IgD-negative memory B cell (primary cell): Measurements from ENCODE around the gene HIC1. TPM values are rescaled to one million over a fixed set of nuclear protein-coding genes. Genes with fewer than 3 reads are reported as not detected.
A peak's percentile ranks its signal among the peaks of the same experiment; 100 is the strongest.

Source experiments
- H3K27ac Mint-ChIP-seq, 3 donors: one replicate each; pipeline ENCODE4 v1.8.0; 2020 to 2022; ENCODE audit warnings: mild to moderate bottlenecking in 3 of 3, mixed read lengths in 3 of 3, moderate library complexity in 1 of 3
- H3K27me3 Mint-ChIP-seq: one replicate; pipeline ENCODE4 v1.8.0; 2021; ENCODE audit warnings: mixed read lengths
- H3K36me3 Mint-ChIP-seq: one replicate; pipeline ENCODE4 v1.8.0; 2020; ENCODE audit warnings: mild to moderate bottlenecking, mixed read lengths
- H3K4me1 Mint-ChIP-seq, 3 donors: one replicate each; pipeline ENCODE4 v1.8.0; 2020 to 2022; ENCODE audit warnings: mixed read lengths in 3 of 3, mild to moderate bottlenecking in 1 of 3
- H3K4me3 Mint-ChIP-seq, 4 donors: one replicate each; pipeline ENCODE4 v1.8.0; 2020 to 2022; ENCODE audit warnings: mild to moderate bottlenecking in 4 of 4, mixed read lengths in 4 of 4, moderate library complexity in 3 of 4
- H3K9me3 Mint-ChIP-seq, 3 donors: one replicate each; pipeline ENCODE4 v1.8.0; 2020 to 2021; ENCODE audit warnings: mixed read lengths in 3 of 3, mild to moderate bottlenecking in 1 of 3
- polyA plus RNA-seq: library from polyadenylated mRNA; unstranded; fragments of 300-500 nt; fragmentation: Illumina TruSeq; gene quantifications from one replicate; pipeline ENCODE4 v1.2.3, GENCODE V29; 2021

HIC1 gene
- polyA plus RNA-seq, 1 donor from 2014 or later, result 0.88 TPM

- Mint-ChIP-seq H3K27ac (no peak overlapping the region), H3K4me1 (peaks cover 0 to 13% (median 1%) of the 10 kb centered on the region in 3 donors), H3K9me3 (no peaks in the 10 kb centered on the region), H3K27me3 (no peaks in the 10 kb centered on the region), H3K4me3 (no peak overlapping the region), H3K36me3 (no peaks in the 10 kb centered on the region)
Measured at GRCh38 chr17:2095536-2095910, 40.6 kb downstream of the HIC1 start.

- H3K36me3 Mint-ChIP-seq, result peaks cover 6% of the 10 kb centered on the region
- no peak overlapping the region for H3K4me3 Mint-ChIP-seq
- no peaks in the 10 kb centered on the region for H3K27me3 Mint-ChIP-seq
- no peaks in the 10 kb centered on the region for H3K9me3 Mint-ChIP-seq
- peaks cover 0 to 3% (median 2%) of the 10 kb centered on the region in 3 donors for H3K4me1 Mint-ChIP-seq
- peak overlapping the region in 2 of 3 donors; percentile 24 to 51 for H3K27ac Mint-ChIP-seq
Measured at GRCh38 chr17:2101448-2102257, 46.8 kb downstream of the HIC1 start.

DNA sequence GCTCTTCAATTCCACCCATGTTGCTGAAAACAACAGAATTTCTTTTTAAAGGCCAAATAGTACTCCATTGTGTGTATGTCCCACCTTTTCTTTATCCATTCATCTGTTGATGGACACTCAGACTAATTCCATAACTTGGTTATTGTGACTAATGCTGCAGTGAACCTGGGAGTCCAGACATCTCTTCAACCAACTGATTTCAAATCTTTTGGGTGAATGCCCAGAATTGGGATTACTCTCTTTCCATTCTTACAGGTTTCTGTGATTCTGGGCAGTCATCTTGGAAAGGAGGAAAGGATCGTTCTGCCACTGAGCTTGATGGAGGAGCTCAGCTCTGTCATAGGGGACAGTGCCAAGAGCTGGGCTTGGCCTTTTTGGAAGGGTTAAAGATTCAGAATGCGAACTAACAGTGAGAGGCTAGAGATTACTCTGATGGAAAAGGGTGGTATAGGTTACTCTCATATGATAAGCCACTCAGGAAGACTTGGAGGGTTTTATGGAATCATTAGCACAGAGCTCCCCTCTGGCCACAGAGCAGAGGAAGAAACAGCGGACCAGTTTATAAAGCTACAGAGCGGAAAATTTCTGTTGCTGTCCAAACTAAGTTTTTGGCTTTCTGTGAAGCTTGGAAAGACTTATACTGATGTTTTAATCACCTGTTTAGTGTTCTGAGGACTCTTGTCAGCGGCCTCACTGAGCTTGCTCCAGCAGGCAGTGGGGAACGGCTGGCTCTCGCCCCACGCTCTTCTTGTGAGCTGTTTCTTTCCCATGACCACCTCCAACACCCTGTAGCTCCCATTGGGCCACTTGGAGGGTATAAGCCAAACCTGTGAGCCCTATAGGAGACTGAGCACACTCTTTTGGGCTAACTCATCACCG lies 48.3 kb downstream of the HIC1 start:
- Mint-ChIP-seq H3K4me1 (peaks cover 0 to 5% (median 2%) of the 10 kb centered on the region in 3 donors), H3K27me3 (no peaks in the 10 kb centered on the region), H3K9me3 (no peaks in the 10 kb centered on the region), H3K4me3 (no peak overlapping the region), H3K36me3 (peaks cover 6% of the 10 kb centered on the region), H3K27ac (no peak overlapping the region)

- Mint-ChIP-seq H3K4me3 (no peak overlapping the region), H3K36me3 (peaks cover 9% of the 10 kb centered on the region), H3K9me3 (no peaks in the 10 kb centered on the region), H3K27ac (no peak overlapping the region), H3K4me1 (peaks cover 0 to 6% (median 2%) of the 10 kb centered on the region in 3 donors), H3K27me3 (no peaks in the 10 kb centered on the region)
Measured at GRCh38 chr17:2105663-2106062, 50.8 kb downstream of the HIC1 start.

GRCh38 chr17:2106308-2106955 lies 51.5 kb downstream of the HIC1 start:
- Mint-ChIP-seq H3K27ac (no peak overlapping the region), H3K4me3 (no peak overlapping the region), H3K4me1 (peaks cover 0 to 6% (median 2%) of the 10 kb centered on the region in 3 donors), H3K36me3 (peaks cover 8% of the 10 kb centered on the region), H3K27me3 (no peaks in the 10 kb centered on the region), H3K9me3 (no peaks in the 10 kb centered on the region)

DNA sequence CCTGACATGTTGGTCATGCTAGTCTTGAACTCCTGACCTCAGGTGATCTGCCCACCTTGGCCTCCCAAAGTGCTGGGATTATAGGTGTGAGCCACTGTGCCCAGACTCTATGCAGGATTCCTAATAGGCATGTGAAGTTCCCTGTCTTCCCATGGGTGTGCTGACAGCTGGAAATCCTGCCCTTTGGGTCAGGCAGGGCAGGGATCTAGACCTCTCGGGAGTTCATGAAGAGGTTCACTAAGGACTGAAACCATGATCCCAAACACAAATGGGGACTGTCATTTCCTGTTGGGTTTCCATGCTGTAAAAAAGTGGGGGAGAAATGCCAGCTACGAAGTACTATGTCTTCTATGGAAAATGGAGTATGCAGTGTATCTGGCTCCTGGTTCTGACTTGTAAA lies 52.1 kb downstream of the HIC1 start:
- no peak overlapping the region for H3K4me3 Mint-ChIP-seq
- no peaks in the 10 kb centered on the region for H3K27me3 Mint-ChIP-seq
- no peak overlapping the region for H3K27ac Mint-ChIP-seq
- H3K36me3 Mint-ChIP-seq, result peaks cover 9% of the 10 kb centered on the region
- no peaks in the 10 kb centered on the region for H3K9me3 Mint-ChIP-seq
- H3K4me1 Mint-ChIP-seq, result peaks cover 0 to 6% (median 0%) of the 10 kb centered on the region in 3 donors

DNA sequence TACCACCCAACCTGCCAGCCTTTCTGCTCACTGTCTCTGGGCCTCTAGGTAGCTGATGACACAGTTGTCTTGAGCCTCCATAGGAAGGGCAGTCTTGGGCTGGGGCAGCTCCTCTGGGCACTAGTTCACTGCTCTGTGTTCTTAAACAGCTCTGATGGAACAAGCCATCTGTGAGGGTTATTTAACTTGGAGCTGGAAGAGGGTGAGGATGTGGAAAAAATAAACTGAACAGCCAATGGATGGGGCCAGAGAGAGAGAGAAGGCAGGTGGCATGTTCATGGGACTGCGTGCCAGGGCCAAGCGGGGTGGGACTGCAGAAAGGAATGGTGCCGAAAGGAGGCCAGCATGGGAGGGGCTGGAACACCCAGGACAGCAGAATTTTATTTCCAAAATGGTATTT lies 52.6 kb downstream of the HIC1 start:
- Mint-ChIP-seq H3K9me3 (no peaks in the 10 kb centered on the region), H3K27ac (no peak overlapping the region), H3K4me1 (peaks cover 0 to 6% (median 0%) of the 10 kb centered on the region in 3 donors), H3K36me3 (peaks cover 9% of the 10 kb centered on the region), H3K4me3 (peak overlapping the region in 1 of 4 donors; percentile 20), H3K27me3 (no peaks in the 10 kb centered on the region)

- H3K4me3 Mint-ChIP-seq, result no peak overlapping the region
- no peaks in the 10 kb centered on the region for H3K27me3 Mint-ChIP-seq
- H3K27ac Mint-ChIP-seq, result no peak overlapping the region
- peaks cover 0 to 4% (median 0%) of the 10 kb centered on the region in 3 donors for H3K4me1 Mint-ChIP-seq
- H3K9me3 Mint-ChIP-seq, result no peaks in the 10 kb centered on the region
- H3K36me3 Mint-ChIP-seq, result peaks cover 9% of the 10 kb centered on the region
Measured at GRCh38 chr17:2108170-2108569, 53.3 kb downstream of the HIC1 start.

- no peaks in the 10 kb centered on the region for H3K9me3 Mint-ChIP-seq
- H3K4me3 Mint-ChIP-seq, result no peak overlapping the region
- H3K27ac Mint-ChIP-seq, result no peak overlapping the region
- peaks cover 9% of the 10 kb centered on the region for H3K36me3 Mint-ChIP-seq
- peaks cover 0 to 4% (median 0%) of the 10 kb centered on the region in 3 donors for H3K4me1 Mint-ChIP-seq
- H3K27me3 Mint-ChIP-seq, result no peaks in the 10 kb centered on the region
Measured at GRCh38 chr17:2110436-2110835, 55.5 kb downstream of the HIC1 start.

- no peak overlapping the region for H3K27ac Mint-ChIP-seq
- peaks cover 11% of the 10 kb centered on the region for H3K36me3 Mint-ChIP-seq
- no peak overlapping the region for H3K4me3 Mint-ChIP-seq
Measured at GRCh38 chr17:2111691-2112090, 56.8 kb downstream of the HIC1 start.

More at GRCh38 chr17:2111691-2112090, 56.8 kb downstream of the HIC1 start:
- Mint-ChIP-seq H3K27me3 (no peaks in the 10 kb centered on the region), H3K4me1 (peaks cover 0 to 4% (median 0%) of the 10 kb centered on the region in 3 donors), H3K9me3 (no peaks in the 10 kb centered on the region)

Other genes starting within 250 kb of the HIC1 start
- 12.7 TPM for gene SMYD4, start 225.2 kb upstream of the HIC1 start, polyA plus RNA-seq
- 57.7 TPM for gene RPA1, start 225.1 kb upstream of the HIC1 start, polyA plus RNA-seq
- gene RTN4RL1, start 29.8 kb upstream of the HIC1 start, polyA plus RNA-seq, result 0.44 TPM
- gene DPH1, start 24.9 kb upstream of the HIC1 start, polyA plus RNA-seq, result 34.4 TPM
- gene OVCA2, start 13.1 kb upstream of the HIC1 start, polyA plus RNA-seq, result 62.5 TPM
- gene SMG6, start 248.7 kb downstream of the HIC1 start, polyA plus RNA-seq, result 5.9 TPM
- 3.4 TPM for gene SRR, start 248.8 kb downstream of the HIC1 start, polyA plus RNA-seq